Measurements from ENCODE around the gene ZNF3.
"Not testable (repeated sequence)": the region's sequence is repeated elsewhere in the genome, so short reads cannot be mapped to it uniquely, and the experiment has no call there.

- TF ChIP-seq CTCF, EZH2 (IDR thresholded peaks at IDR 0.05): not testable (repeated sequence)
These were observed 48.7 kb upstream of the ZNF3 start for GRCh38 chr7:100130220-100130607.
